Spleen (tissue), 11 donors: Measurements from ENCODE around the gene FHIT. TPM values are rescaled to one million over a fixed set of nuclear protein-coding genes. Genes with fewer than 3 reads are reported as not detected.

Source experiments
- DNase-seq: peaks from one replicate; pipeline ENCODE4 v3.0.0-alpha.2; 2020
- H3K27ac ChIP-seq, 8 donors: fragments of 200-600 bp; sonication (generic) in 7 of 8; 1 replicate in 4 of 8; 2 replicates in 4 of 8; pipeline versions ENCODE4 v1.5.0 to v1.8.0; 2016 to 2021; ENCODE audit warnings: inconsistent platforms in 4 of 8, mild to moderate bottlenecking in 4 of 8, moderate library complexity in 1 of 8
- H3K27me3 ChIP-seq, 7 donors: fragments of 200-600 bp; sonication (generic) in 6 of 7; replicated peaks in 1 of 7; 1 replicate in 4 of 7; 2 replicates in 3 of 7; pipeline versions ENCODE4 v1.5.0 to v1.8.0; 2016 to 2021; ENCODE audit warnings: inconsistent platforms in 3 of 7, mild to moderate bottlenecking in 1 of 7
- H3K36me3 ChIP-seq, 6 donors: fragments of 200-600 bp; sonication (generic) in 5 of 6; 1 replicate in 4 of 6; 2 replicates in 2 of 6; pipeline versions ENCODE4 v1.5.0 to v1.8.0; 2016 to 2021; ENCODE audit warnings: inconsistent platforms in 2 of 6
- H3K4me1 ChIP-seq, 6 donors: fragments of 200-600 bp; sonication (generic) in 5 of 6; 1 replicate in 3 of 6; 2 replicates in 3 of 6; pipeline versions ENCODE4 v1.5.0 to v1.8.0; 2016 to 2021; ENCODE audit warnings: inconsistent platforms in 3 of 6
- H3K4me3 ChIP-seq, 8 donors: fragments of 200-600 bp; sonication (generic) in 7 of 8; 1 replicate in 4 of 8; 2 replicates in 4 of 8; pipeline versions ENCODE4 v1.5.0 to v1.8.0; 2016 to 2021; ENCODE audit warnings: inconsistent platforms in 4 of 8, mild to moderate bottlenecking in 4 of 8, moderate library complexity in 2 of 8
- H3K9me3 ChIP-seq, 8 donors: fragments of 200-600 bp; sonication (generic) in 7 of 8; 1 replicate in 4 of 8; 2 replicates in 4 of 8; pipeline versions ENCODE4 v1.5.0 to v1.8.0; 2016 to 2021; ENCODE audit warnings: inconsistent platforms in 4 of 8
- POLR2A ChIP-seq, 3 donors: fragments of 450-650 bp; IDR thresholded peaks; one replicate each; pipeline ENCODE4 v1.5.1; 2017; ENCODE audit warnings: antibody characterized with exemption in 3 of 3, mild to moderate bottlenecking in 1 of 3
- POLR2AphosphoS5 ChIP-seq, 3 donors: sonication (generic); formaldehyde crosslinking; IDR thresholded peaks; one replicate each; pipeline ENCODE4 v1.5.1; 2017; ENCODE audit warnings: antibody characterized with exemption in 3 of 3
- WGBS, 5 donors: extraction: QIAGEN DNeasy Blood & Tissue Kit in 3 of 5; methylation state at CpG; one replicate each; pipeline versions ENCODE4 v1.1.5 to v1.1.7; 2013 to 2018; 5-methylcytosine and 5-hydroxymethylcytosine counted together
- intact Hi-C: fragments of 100-400 bp; cut with DNase I; formaldehyde crosslinking; loops from one replicate; pipeline ENCODE4 v1.15.0; 2023; ENCODE audit warnings: low total_unique reads
- polyA plus RNA-seq, 3 donors: library from polyadenylated mRNA; stranded (reverse); fragments of 200-250 nt; gene quantifications; one replicate each; pipeline ENCODE4 v1.2.1, GENCODE V29; 2013
- total RNA-seq, 7 donors: library from RNA; depleted of rRNA in 3 of 7; stranded (reverse); fragments of >200 nt in 3 of 7; fragmentation: NEBNext Ultra II Directional in 4 of 7; extraction: Animal tissue kit (Norgen Biotek cat#: 25700) in 4 of 7; gene quantifications; one replicate each; pipeline versions ENCODE4 v1.1.0 to v1.2.1, GENCODE V29; 2016 to 2021
- TF ChIP-seq, protein P1 (sequence below), 11 experiments: fragments of 200-600 bp in 7 of 11; fragments of 450-650 bp in 4 of 11; sonication (generic) in 4 of 11; IDR thresholded peaks in 8 of 11; conservative IDR thresholded peaks in 3 of 11; 1 replicate in 7 of 11; 2 replicates in 4 of 11; pipeline versions ENCODE4 v1.4.0 to v1.8.0; 2016 to 2021; ENCODE audit warnings: antibody characterized with exemption in 11 of 11, inconsistent platforms in 4 of 11, mild to moderate bottlenecking in 1 of 11
- donor health status: healthy with polysubstance abuse.
- donor health status: DM: no; HTN: no; CAD: no; lungs with moderate emphysema.
- donor health status: DM: no; HTN: no; CAD: no.
- donor health status: Bipolar disorder and iron deficiency.
- donor health status: healthy.
- donor health status: DM: no; HTN: no; CAD: no.
- donor health status: DM: yes; HTN: yes; CAD: no.

The FHIT gene
- total and polyA plus RNA-seq, 10 donors, result 4.1 to 23.1 (median 12.2) TPM

DNA sequence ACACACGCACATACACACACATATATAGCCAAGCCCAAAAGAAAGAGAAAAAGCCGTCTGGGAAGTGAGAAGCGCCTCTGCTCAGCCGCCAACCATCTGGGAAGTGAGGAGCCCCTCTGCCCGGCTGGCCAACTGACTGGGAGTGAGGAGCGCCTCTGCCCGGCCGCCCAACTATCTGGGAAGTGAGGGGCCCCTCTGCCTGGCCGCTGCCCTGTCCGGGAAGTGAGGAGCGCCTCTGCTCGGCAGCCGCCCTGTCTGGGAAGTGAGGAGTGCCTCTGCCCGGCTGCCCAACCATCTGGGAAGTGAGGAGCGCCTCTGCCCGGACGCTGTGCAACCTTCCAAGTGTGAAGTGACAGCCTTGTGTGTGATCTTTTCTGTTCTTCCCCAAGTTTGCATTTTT lies 49.2 kb downstream of the FHIT start:
- Histone ChIP-seq H3K4me3 (no peak overlapping the region), H3K9me3 (no peaks in the 10 kb centered on the region), H3K36me3 (no peaks in the 10 kb centered on the region), H3K27me3 (no peaks in the 10 kb centered on the region), H3K4me1 (peaks cover 0 to 3% (median 0%) of the 10 kb centered on the region in 6 donors), H3K27ac (no peak overlapping the region)
- TF ChIP-seq POLR2A (IDR thresholded peaks at IDR 0.05), result no peak
- WGBS, 5 donors, result 85 to 99% (median 93%) methylated on average over 9 to 17 of the region's 17 CpGs
- DNase-seq, result peak; percentile 67
- intact Hi-C loops, result no loop called here

DNA sequence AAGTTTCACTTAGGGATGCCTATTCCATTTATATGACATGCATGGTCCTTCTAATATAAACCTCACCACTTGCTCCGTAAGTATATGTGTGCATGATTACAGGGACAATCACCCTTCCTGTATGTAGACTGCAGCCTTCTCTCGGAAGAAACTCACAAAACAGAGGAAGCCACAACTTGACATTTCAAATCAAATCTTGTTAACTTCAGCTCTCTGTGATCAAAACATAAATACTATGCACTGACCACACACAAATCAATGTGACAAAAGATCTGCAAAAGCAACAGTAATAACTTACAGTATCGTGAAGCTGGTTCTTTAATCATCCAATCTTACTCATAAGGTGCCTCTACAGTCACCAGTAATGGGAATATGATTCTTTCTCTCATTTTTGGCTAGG lies 50.2 kb downstream of the FHIT start:
- H3K27ac ChIP-seq, result no peak overlapping the region
- no peaks in the 10 kb centered on the region for H3K27me3 ChIP-seq
- H3K36me3 ChIP-seq, result no peaks in the 10 kb centered on the region
- no peak for DNase-seq
- intact Hi-C loops, result no loop called here
- no peak for TF ChIP-seq POLR2AphosphoS5 (IDR thresholded peaks at IDR 0.05)
- TF ChIP-seq, protein P1, sequence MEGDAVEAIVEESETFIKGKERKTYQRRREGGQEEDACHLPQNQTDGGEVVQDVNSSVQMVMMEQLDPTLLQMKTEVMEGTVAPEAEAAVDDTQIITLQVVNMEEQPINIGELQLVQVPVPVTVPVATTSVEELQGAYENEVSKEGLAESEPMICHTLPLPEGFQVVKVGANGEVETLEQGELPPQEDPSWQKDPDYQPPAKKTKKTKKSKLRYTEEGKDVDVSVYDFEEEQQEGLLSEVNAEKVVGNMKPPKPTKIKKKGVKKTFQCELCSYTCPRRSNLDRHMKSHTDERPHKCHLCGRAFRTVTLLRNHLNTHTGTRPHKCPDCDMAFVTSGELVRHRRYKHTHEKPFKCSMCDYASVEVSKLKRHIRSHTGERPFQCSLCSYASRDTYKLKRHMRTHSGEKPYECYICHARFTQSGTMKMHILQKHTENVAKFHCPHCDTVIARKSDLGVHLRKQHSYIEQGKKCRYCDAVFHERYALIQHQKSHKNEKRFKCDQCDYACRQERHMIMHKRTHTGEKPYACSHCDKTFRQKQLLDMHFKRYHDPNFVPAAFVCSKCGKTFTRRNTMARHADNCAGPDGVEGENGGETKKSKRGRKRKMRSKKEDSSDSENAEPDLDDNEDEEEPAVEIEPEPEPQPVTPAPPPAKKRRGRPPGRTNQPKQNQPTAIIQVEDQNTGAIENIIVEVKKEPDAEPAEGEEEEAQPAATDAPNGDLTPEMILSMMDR (IDR thresholded peaks at IDR 0.05 in 8 of 11, conservative IDR thresholded peaks at IDR 0.05 in 3 of 11), result no peak
- no peak for TF ChIP-seq POLR2A (IDR thresholded peaks at IDR 0.05)
- peaks cover 0 to 3% (median 0%) of the 10 kb centered on the region in 6 donors for H3K4me1 ChIP-seq
- no peaks in the 10 kb centered on the region for H3K9me3 ChIP-seq
- H3K4me3 ChIP-seq, result no peak overlapping the region
- 37 to 51% (median 45%) methylated on average over 3 of the region's 3 CpGs for WGBS, 5 donors

DNA sequence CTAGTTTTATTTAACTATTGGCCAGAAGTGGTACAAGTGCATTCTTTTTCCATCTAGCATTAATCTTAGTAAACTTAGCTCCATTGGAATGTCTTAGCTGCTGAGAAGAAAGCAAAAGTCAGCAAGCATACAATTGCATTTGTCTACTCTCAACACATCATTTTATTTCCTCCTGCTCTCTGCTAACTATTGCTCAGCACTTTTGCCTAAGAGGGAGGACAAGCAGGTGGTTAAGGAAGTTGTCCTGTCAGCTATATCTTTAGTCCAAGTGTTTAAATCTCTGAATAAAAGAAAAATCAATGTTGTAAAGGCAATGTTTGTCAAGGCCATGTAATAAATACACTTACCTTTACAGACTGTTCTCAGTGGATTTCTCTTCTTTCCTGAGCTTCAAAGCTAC lies 51.0 kb downstream of the FHIT start:
- TF ChIP-seq POLR2AphosphoS5 (IDR thresholded peaks at IDR 0.05), result no peak
- no peak for TF ChIP-seq POLR2A (IDR thresholded peaks at IDR 0.05)
- H3K27ac ChIP-seq, result no peak overlapping the region
- H3K9me3 ChIP-seq, result no peaks in the 10 kb centered on the region
- no peak overlapping the region for H3K4me3 ChIP-seq
- H3K36me3 ChIP-seq, result no peaks in the 10 kb centered on the region
- H3K4me1 ChIP-seq, result peaks cover 0 to 3% (median 0%) of the 10 kb centered on the region in 6 donors
- H3K27me3 ChIP-seq, result no peaks in the 10 kb centered on the region
- intact Hi-C loops, result no loop called here
- DNase-seq, result no peak

DNA sequence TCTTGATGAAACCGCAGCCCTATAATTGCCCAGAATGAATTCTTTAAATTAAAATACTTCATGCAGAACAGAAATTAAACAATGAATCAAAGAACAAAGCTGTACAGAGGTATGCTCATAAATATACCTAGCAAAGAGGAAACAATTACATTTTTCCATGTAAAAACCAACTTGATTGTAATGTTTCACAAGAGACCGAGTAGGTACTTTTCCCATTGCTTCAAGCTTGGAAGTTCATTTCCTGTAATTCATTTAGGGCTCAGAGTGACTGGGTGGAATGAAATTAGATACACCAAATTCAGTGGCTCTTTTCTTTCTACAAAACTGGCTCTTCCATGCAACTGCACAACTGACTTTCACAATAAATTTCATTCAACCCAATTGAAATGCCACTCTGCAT lies 51.4 kb downstream of the FHIT start:
- Histone ChIP-seq H3K27ac (no peak overlapping the region), H3K9me3 (no peaks in the 10 kb centered on the region), H3K4me1 (peaks cover 0 to 3% (median 0%) of the 10 kb centered on the region in 6 donors), H3K36me3 (no peaks in the 10 kb centered on the region), H3K4me3 (no peak overlapping the region), H3K27me3 (no peaks in the 10 kb centered on the region)
- intact Hi-C loops, result no loop called here
- no peak for DNase-seq
- WGBS, 5 donors, result 74 to 82% (median 76%) methylated on average over 2 of the region's 2 CpGs
- TF ChIP-seq POLR2AphosphoS5 (IDR thresholded peaks at IDR 0.05) (no peak), POLR2A (IDR thresholded peaks at IDR 0.05) (no peak)
- TF ChIP-seq, protein P1 (IDR thresholded peaks at IDR 0.05 in 8 of 11, conservative IDR thresholded peaks at IDR 0.05 in 3 of 11), result no peak

DNA sequence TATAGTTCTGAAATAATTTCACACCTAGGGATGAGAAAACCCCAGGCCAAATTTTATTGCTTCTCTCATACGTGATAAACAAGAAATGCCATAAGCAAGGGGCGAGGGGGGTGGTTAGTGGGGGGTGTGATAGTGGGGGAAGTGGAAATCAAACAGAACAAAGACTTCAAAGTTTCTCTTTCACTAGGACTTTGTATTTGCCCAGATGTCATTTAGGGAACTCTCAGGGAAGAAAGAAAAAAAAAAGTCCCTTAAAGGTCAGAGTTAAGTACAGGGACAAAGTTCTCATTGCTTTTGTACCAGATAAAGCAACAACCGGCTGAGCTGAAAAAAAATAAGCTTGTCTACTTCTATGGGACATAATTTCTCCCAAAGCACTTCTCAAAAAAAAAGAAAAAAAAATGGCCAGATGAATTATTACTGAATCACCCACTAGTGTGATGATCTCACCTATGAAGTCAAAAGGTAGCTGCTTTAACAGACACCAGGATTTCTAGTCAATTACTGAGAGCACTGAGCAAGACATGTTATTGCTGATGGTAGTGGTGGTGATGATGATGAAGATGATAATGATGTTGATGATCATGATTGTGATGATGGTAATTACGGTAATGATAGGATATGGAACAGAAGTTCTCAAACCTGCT lies 56.2 kb downstream of the FHIT start:
- no peaks in the 10 kb centered on the region for H3K36me3 ChIP-seq

More for the DNA sequence above, 56.2 kb downstream of the FHIT start:
- H3K9me3 ChIP-seq, result peaks cover 0 to 8% (median 0%) of the 10 kb centered on the region in 8 donors
- H3K27me3 ChIP-seq, result no peaks in the 10 kb centered on the region
- 63 to 73% (median 70%) methylated on average over 4 of the region's 4 CpGs for WGBS, 5 donors
- DNase-seq, result no peak
- H3K4me3 ChIP-seq, result no peak overlapping the region
- no peak overlapping the region for H3K27ac ChIP-seq
- H3K4me1 ChIP-seq, result peaks cover 0 to 1% (median 0%) of the 10 kb centered on the region in 6 donors
- TF ChIP-seq, protein P1 (IDR thresholded peaks at IDR 0.05 in 8 of 11, conservative IDR thresholded peaks at IDR 0.05 in 3 of 11), result no peak
- TF ChIP-seq POLR2AphosphoS5 (IDR thresholded peaks at IDR 0.05), result no peak
- TF ChIP-seq POLR2A (IDR thresholded peaks at IDR 0.05), result no peak
- intact Hi-C loops, result no loop called here
